PC-9 (cell line): ENCODE measurements around the gene ARFGEF3. TPM values are rescaled to one million over a fixed set of nuclear protein-coding genes. Genes with fewer than 3 reads are reported as not detected.

ENCODE experiments used
- BruUV-seq: library from RNA; stranded (reverse); fragments of 400-500 nt; replicated peaks from 2 replicates; lab custom pipeline; 2021; lab: Mats Ljungman, UMichigan
- CTCF ChIA-PET: fragments of 300-600 bp; sonication (Branson Sonifier 250); formaldehyde crosslinking; loops from one replicate; lab custom pipeline; 2022; ENCODE audit warnings: antibody characterized with exemption; lab: Charles Lee
- POLR2A ChIA-PET: fragments of 300-600 bp; sonication (Branson Sonifier 250); formaldehyde crosslinking; loops from one replicate; lab custom pipeline; 2022; ENCODE audit warnings: antibody characterized with exemption; ENCODE audit not compliant: unreplicated experiment; lab: Charles Lee
- DNase-seq, 2 experiments: peaks; one replicate each; pipeline versions ENCODE4 v3.0.0 to v3.0.0-alpha.2; 2015 to 2022; ENCODE audit warnings: mixed read lengths in 1 of 2
- H2AFZ ChIP-seq: fragments of 200-600 bp; sonication (generic); 2 replicates; pipeline ENCODE4 v1.8.1; 2017; ENCODE audit warnings: antibody characterized with exemption
- H3F3A ChIP-seq: fragments of 200-600 bp; sonication (generic); 2 replicates; pipeline ENCODE4 v1.8.1; 2017; ENCODE audit warnings: antibody characterized with exemption, mild to moderate bottlenecking, low read depth; ENCODE audit not compliant: insufficient read depth
- H3K27ac ChIP-seq: fragments of 200-600 bp; sonication (generic); 2 replicates; pipeline ENCODE4 v1.6.1; 2016; ENCODE audit warnings: mixed run types
- H3K27me3 ChIP-seq: fragments of 200-600 bp; sonication (generic); 2 replicates; pipeline ENCODE4 v1.6.1; 2016; ENCODE audit warnings: low read depth, mixed run types; ENCODE audit not compliant: insufficient read depth
- H3K36me3 ChIP-seq: fragments of 200-600 bp; sonication (generic); 2 replicates; pipeline ENCODE4 v1.6.1; 2016; ENCODE audit warnings: low read depth, mixed run types
- H3K4me1 ChIP-seq: fragments of 200-600 bp; sonication (generic); replicated peaks from 2 replicates; pipeline ENCODE4 v1.6.1; 2016; ENCODE audit warnings: mixed run types; ENCODE audit not compliant: insufficient read depth
- H3K4me2 ChIP-seq: fragments of 200-600 bp; sonication (generic); 2 replicates; pipeline ENCODE4 v1.6.1; 2017; ENCODE audit warnings: mixed run types
- H3K4me3 ChIP-seq: fragments of 200-600 bp; sonication (generic); 2 replicates; pipeline ENCODE4 v1.6.1; 2016; ENCODE audit warnings: mixed run types
- H3K79me2 ChIP-seq: fragments of 200-600 bp; sonication (generic); 2 replicates; pipeline ENCODE4 v1.6.1; 2017; ENCODE audit warnings: low read depth, mixed run types
- H3K9me2 ChIP-seq: fragments of 200-600 bp; sonication (generic); 2 replicates; pipeline ENCODE4 v1.8.1; 2017; ENCODE audit warnings: mild to moderate bottlenecking; ENCODE audit not compliant: insufficient read depth
- H3K9me3 ChIP-seq: fragments of 200-600 bp; sonication (generic); 2 replicates; pipeline ENCODE4 v1.8.1; 2016; ENCODE audit warnings: low read depth; ENCODE audit not compliant: insufficient read depth
- H4K20me1 ChIP-seq: fragments of 200-600 bp; sonication (generic); 2 replicates; pipeline ENCODE4 v1.8.1; 2017; ENCODE audit not compliant: insufficient read depth
- EZH2 ChIP-seq: fragments of 200-600 bp; sonication (generic); IDR thresholded peaks from 2 replicates; pipeline ENCODE4 v1.8.0; 2017; ENCODE audit warnings: antibody characterized with exemption, low read depth
- intact Hi-C: fragments of 100-400 bp; cut with micrococcal nuclease; formaldehyde crosslinking; loops from one replicate; pipeline ENCODE4 v1.10.0; 2022; ENCODE audit not compliant: unreplicated experiment
- total RNA-seq: library from RNA; stranded (reverse); gene quantifications from 2 replicates; pipeline ENCODE4 v1.2.3, GENCODE V29; 2021
- TF ChIP-seq, protein P1 (sequence below): fragments of 200-600 bp; sonication (generic); conservative IDR thresholded peaks from 2 replicates; pipeline ENCODE4 v1.6.1; 2017; ENCODE audit warnings: mixed run types, antibody characterized with exemption, mild to moderate bottlenecking, moderate library complexity

The ARFGEF3 gene
- total RNA-seq, 1 experiment from 2014 or later = 9.9 TPM

DNA sequence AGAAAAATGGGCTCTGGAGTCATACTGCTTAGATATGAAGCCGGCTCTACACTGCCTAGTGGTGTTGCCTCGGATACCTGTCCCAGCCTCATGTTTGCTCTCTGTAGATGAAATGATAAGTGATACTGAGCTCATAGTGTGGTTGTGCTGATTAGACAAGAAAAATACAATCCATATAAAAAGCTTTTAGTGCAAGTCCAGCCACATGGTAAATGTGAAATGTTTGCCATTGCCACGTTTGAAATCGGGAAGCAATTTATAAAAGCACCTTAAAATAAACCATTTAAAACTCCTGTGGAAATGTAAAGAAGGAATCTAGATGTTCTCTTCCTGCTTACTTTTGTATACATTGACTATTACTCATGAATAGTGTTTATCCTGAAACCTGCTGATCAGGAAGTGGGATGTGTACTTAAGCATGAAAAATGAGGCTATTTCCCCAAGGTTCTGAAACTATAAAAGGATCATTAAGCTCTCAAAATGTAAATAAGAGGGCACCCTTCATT is 69.7 kb downstream of the ARFGEF3 start:
- CTCF ChIA-PET = interaction anchor here (1.0 kb wide), 1 partner anchor 30 kb away, joined by 3 read pairs; no protein-coding TSS in a partner anchor
- Histone ChIP-seq H3K9me3 (no peaks in the 10 kb centered on the region), H3K27ac (peak overlapping the region; percentile 95), H3K36me3 (peaks cover 3% of the 10 kb centered on the region; the same call in 1 of the 2 replicates), H3K4me3 (peak overlapping the region; percentile 40), H4K20me1 (no peaks in the 10 kb centered on the region), H3K27me3 (no peaks in the 10 kb centered on the region), H3K79me2 (peaks cover 24% of the 10 kb centered on the region), H2AFZ (peak overlapping the region; percentile 42), H3K9me2 (no peaks in the 10 kb centered on the region), H3K4me2 (peak overlapping the region; percentile 74), H3K4me1 (peaks cover 89% of the 10 kb centered on the region), H3F3A (peaks cover 44% of the 10 kb centered on the region)
- DNase-seq = peak; percentile 43 to 96
- intact Hi-C loops = loop anchor here (5.0 kb wide), 1 partner anchor 69 kb away; the partner anchor contains the start of gene ARFGEF3
- no TSS peak for BruUV-seq
- no peak for TF ChIP-seq EZH2
- TF ChIP-seq, protein P1, sequence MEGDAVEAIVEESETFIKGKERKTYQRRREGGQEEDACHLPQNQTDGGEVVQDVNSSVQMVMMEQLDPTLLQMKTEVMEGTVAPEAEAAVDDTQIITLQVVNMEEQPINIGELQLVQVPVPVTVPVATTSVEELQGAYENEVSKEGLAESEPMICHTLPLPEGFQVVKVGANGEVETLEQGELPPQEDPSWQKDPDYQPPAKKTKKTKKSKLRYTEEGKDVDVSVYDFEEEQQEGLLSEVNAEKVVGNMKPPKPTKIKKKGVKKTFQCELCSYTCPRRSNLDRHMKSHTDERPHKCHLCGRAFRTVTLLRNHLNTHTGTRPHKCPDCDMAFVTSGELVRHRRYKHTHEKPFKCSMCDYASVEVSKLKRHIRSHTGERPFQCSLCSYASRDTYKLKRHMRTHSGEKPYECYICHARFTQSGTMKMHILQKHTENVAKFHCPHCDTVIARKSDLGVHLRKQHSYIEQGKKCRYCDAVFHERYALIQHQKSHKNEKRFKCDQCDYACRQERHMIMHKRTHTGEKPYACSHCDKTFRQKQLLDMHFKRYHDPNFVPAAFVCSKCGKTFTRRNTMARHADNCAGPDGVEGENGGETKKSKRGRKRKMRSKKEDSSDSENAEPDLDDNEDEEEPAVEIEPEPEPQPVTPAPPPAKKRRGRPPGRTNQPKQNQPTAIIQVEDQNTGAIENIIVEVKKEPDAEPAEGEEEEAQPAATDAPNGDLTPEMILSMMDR = no peak
- POLR2A ChIA-PET = no interaction called here

- H3K4me1 ChIP-seq = peaks cover 71% of the 10 kb centered on the region
- TF ChIP-seq EZH2 = no peak
- TF ChIP-seq, protein P1 = no peak
- peaks cover 35% of the 10 kb centered on the region for H3F3A ChIP-seq
- intact Hi-C loops = loop anchor here (5.0 kb wide), 1 partner anchor 72 kb away; the partner anchor contains the start of gene ARFGEF3
- ChIA-PET POLR2A (interaction anchor here (0.7 kb wide), 1 partner anchor 175 kb away, joined by 4 read pairs; no protein-coding TSS in a partner anchor), CTCF (no interaction called here)
- H3K27ac ChIP-seq = peak overlapping the region; percentile 95
- DNase-seq = peak in 1 of 2 experiments; percentile 85
- no TSS peak for BruUV-seq
- H3K9me2 ChIP-seq = no peaks in the 10 kb centered on the region
- H3K27me3 ChIP-seq = no peaks in the 10 kb centered on the region
- no peaks in the 10 kb centered on the region for H4K20me1 ChIP-seq
- H3K4me2 ChIP-seq = peak overlapping the region; percentile 26
- H3K79me2 ChIP-seq = peaks cover 27% of the 10 kb centered on the region
- peaks cover 3% of the 10 kb centered on the region for H3K36me3 ChIP-seq
- H2AFZ ChIP-seq = no peak overlapping the region
- H3K4me3 ChIP-seq = no peak overlapping the region
- H3K9me3 ChIP-seq = no peaks in the 10 kb centered on the region
Observed at GRCh38 chr6:138234363-138234762, 72.6 kb downstream of the ARFGEF3 start.

- BruUV-seq = no TSS peak
- H3F3A ChIP-seq = peaks cover 26% of the 10 kb centered on the region
- CTCF ChIA-PET = no interaction called here
- H3K4me1 ChIP-seq = peaks cover 62% of the 10 kb centered on the region
- POLR2A ChIA-PET = no interaction called here
- no peaks in the 10 kb centered on the region for H3K9me3 ChIP-seq
- H3K4me3 ChIP-seq = no peak overlapping the region
- H3K79me2 ChIP-seq = peaks cover 27% of the 10 kb centered on the region
- H4K20me1 ChIP-seq = no peaks in the 10 kb centered on the region
- no peaks in the 10 kb centered on the region for H3K27me3 ChIP-seq
- peaks cover 3% of the 10 kb centered on the region for H3K36me3 ChIP-seq
- no peak for DNase-seq
- intact Hi-C loops = no loop called here
- no peaks in the 10 kb centered on the region for H3K9me2 ChIP-seq
- TF ChIP-seq EZH2 = no peak
- TF ChIP-seq, protein P1 = no peak
- H3K27ac ChIP-seq = peak overlapping the region; percentile 95
- H2AFZ ChIP-seq = no peak overlapping the region
- peak overlapping the region; percentile 10; the same call in 1 of the 2 replicates for H3K4me2 ChIP-seq
Observed at GRCh38 chr6:138235205-138235604, 73.5 kb downstream of the ARFGEF3 start.
